ENCODE data around the gene ADORA2A. TPM values are rescaled to one million over a fixed set of nuclear protein-coding genes. Genes with fewer than 3 reads are reported as not detected.

ADORA2A gene
- total and polyA plus RNA-seq, 2 of the 13 experiments (the other 11 are each of a cell fraction or from before 2014, with no cell fraction given) = 3.3 to 5.0 TPM

GRCh38 chr22:24420072-24420976 lies 7.1 kb upstream of the ADORA2A start:
- Histone ChIP-seq H3K36me3 (replicated peaks in 1 of 2; ENCODE audit: control insufficient read depth in 1 of 2, insufficient read depth in 2 of 2, low read length in 2 of 2) (peaks cover 3 to 11% of the 10 kb centered on the region in 2 experiments; a peak in 3 of 5 replicates), H3K4me3 (replicated peaks in 1 of 3; ENCODE audit: insufficient read depth in 1 of 3, low read depth in 2 of 3, low read length in 3 of 3) (peak overlapping the region in 2 of 3 experiments; percentile 31 to 61; a peak in 4 of 6 replicates), H3K27me3 (ENCODE audit: control insufficient read depth in 1 of 2, insufficient read depth in 2 of 2, low read length in 2 of 2) (peaks cover 0 to 4% of the 10 kb centered on the region in 2 experiments; a peak in 2 of 5 replicates), H3K9me3 (ENCODE audit: low read length) (no peaks in the 10 kb centered on the region), H3K79me2 (ENCODE audit: insufficient read depth, low read length) (no peaks in the 10 kb centered on the region), H2AFZ (ENCODE audit: low read length) (no peak overlapping the region), H3K9ac (ENCODE audit: insufficient read depth, low read depth, low read length) (peak overlapping the region; percentile 44), H3K27ac (ENCODE audit: extremely low read length, insufficient read depth, low read length) (no peak overlapping the region), H4K20me1 (ENCODE audit: insufficient read depth, low read length) (no peaks in the 10 kb centered on the region), H3K4me1 (ENCODE audit: insufficient read depth, low read length) (peaks cover 36% of the 10 kb centered on the region), H3K4me2 (ENCODE audit: low read depth, low read length) (peak overlapping the region; percentile 71)
- DNase-seq (ENCODE audit: low spot score) = peak; percentile 43
- peak; percentile 59 for ATAC-seq
- in situ Hi-C loops (cut with HindIII; ENCODE audit: extremely low pct_ligation_motif_present, low pct_unique_long_range_greater_than_20kb) = loop anchor here (5.0 kb wide), 1 partner anchor 102 kb away; no protein-coding TSS in a partner anchor
- POLR2A ChIA-PET = interaction anchor here (1.0 to 4.2 kb wide), 6 partner anchors 11 to 103 kb away, joined by 3 to 24 read pairs (median 3); no protein-coding TSS in a partner anchor
- WGBS (ENCODE audit: low lambda C conversion rate) = 15% methylated on average over 4 of the region's 18 CpGs
- FAIRE-seq = no peak
- intact Hi-C loops (cut with micrococcal nuclease; ENCODE audit: unreplicated experiment) = loop anchor here (5.0 kb wide), 1 partner anchor 82 kb away; no protein-coding TSS in a partner anchor
- CTCF ChIA-PET (ENCODE audit: low intra/inter-chr PET ratio, low total read pairs) = interaction anchor here (1.6 to 5.7 kb wide), 2 partner anchors 101 to 105 kb away, joined by 7 to 59 read pairs; no protein-coding TSS in a partner anchor
- BruUV-seq (replicated peaks) = no TSS peak
- no peak for TF ChIP-seq ZNF781 (CRISPR knock-in tag; IDR thresholded peaks at IDR 0.05; ENCODE audit: borderline replicate concordance, not compliant biosample characterization)
- TF ChIP-seq BCL6 (CRISPR knock-in tag; IDR thresholded peaks at IDR 0.05) = peak; percentile 45; the same call in 1 of the 2 replicates
- TF ChIP-seq ZNF746 (CRISPR knock-in tag; IDR thresholded peaks at IDR 0.05) = 0 out of 2 replicates have a peak, but pooled peaks have one; percentile 23
- peak; percentile 31; the same call in 1 of the 2 replicates for TF ChIP-seq ZFP91 (CRISPR knock-in tag; IDR thresholded peaks at IDR 0.05; ENCODE audit: borderline replicate concordance)
- TF ChIP-seq, protein P1, sequence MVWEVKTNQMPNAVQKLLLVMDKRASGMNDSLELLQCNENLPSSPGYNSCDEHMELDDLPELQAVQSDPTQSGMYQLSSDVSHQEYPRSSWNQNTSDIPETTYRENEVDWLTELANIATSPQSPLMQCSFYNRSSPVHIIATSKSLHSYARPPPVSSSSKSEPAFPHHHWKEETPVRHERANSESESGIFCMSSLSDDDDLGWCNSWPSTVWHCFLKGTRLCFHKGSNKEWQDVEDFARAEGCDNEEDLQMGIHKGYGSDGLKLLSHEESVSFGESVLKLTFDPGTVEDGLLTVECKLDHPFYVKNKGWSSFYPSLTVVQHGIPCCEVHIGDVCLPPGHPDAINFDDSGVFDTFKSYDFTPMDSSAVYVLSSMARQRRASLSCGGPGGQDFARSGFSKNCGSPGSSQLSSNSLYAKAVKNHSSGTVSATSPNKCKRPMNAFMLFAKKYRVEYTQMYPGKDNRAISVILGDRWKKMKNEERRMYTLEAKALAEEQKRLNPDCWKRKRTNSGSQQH (CRISPR knock-in tag; IDR thresholded peaks at IDR 0.05; ENCODE audit: low read depth) = no peak
- TF ChIP-seq ZNF678 (CRISPR knock-in tag; IDR thresholded peaks at IDR 0.05) = no peak
- TF ChIP-seq ZNF841 (CRISPR knock-in tag; IDR thresholded peaks at IDR 0.05; ENCODE audit: borderline replicate concordance) = no peak
- TF ChIP-seq, protein P2, sequence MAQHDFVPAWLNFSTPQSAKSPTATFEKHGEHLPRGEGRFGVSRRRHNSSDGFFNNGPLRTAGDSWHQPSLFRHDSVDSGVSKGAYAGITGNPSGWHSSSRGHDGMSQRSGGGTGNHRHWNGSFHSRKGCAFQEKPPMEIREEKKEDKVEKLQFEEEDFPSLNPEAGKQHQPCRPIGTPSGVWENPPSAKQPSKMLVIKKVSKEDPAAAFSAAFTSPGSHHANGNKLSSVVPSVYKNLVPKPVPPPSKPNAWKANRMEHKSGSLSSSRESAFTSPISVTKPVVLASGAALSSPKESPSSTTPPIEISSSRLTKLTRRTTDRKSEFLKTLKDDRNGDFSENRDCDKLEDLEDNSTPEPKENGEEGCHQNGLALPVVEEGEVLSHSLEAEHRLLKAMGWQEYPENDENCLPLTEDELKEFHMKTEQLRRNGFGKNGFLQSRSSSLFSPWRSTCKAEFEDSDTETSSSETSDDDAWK (CRISPR knock-in tag; IDR thresholded peaks at IDR 0.05) = no peak
- no peak for TF ChIP-seq ZSCAN30 (CRISPR knock-in tag; IDR thresholded peaks at IDR 0.05)
- 0 out of 4 replicates have a peak, but pooled peaks of 1 of the 2 experiments have one; percentile 22 for TF ChIP-seq EP300 (IDR thresholded peaks at IDR 0.05; ENCODE audit: low read depth in 2 of 2, low read length in 2 of 2)
- TF ChIP-seq EP300 (CRISPR knock-in tag; IDR thresholded peaks at IDR 0.05; ENCODE audit: borderline replicate concordance) = peak; percentile 33; the same call in 1 of the 2 replicates
- TF ChIP-seq KDM3A (CRISPR knock-in tag; IDR thresholded peaks at IDR 0.05; ENCODE audit: low read depth) = no peak
- TF ChIP-seq ZSCAN21 (CRISPR knock-in tag; IDR thresholded peaks at IDR 0.05; ENCODE audit: borderline replicate concordance) = no peak; the same call in 1 of the 2 replicates
- TF ChIP-seq SOX5 (CRISPR knock-in tag; IDR thresholded peaks at IDR 0.05; ENCODE audit: borderline replicate concordance) = peak; percentile 90
- TF ChIP-seq DPF2 (CRISPR knock-in tag; IDR thresholded peaks at IDR 0.05; ENCODE audit: borderline replicate concordance, low read depth) = no peak
- no peak for TF ChIP-seq TCF12 (IDR thresholded peaks at IDR 0.05)
- TF ChIP-seq TCF12 (CRISPR knock-in tag; IDR thresholded peaks at IDR 0.05) = no peak
- peak; percentile 44; the same call in 1 of the 2 replicates for TF ChIP-seq FOXA3 (CRISPR knock-in tag; IDR thresholded peaks at IDR 0.05)

Data from HepG2 (cell line).